T-cell (primary cell): ENCODE results near the gene CREBBP. TPM values are rescaled to one million over a fixed set of nuclear protein-coding genes. Genes with fewer than 3 reads are reported as not detected.
"Not testable (repeated sequence)": the region's sequence is repeated elsewhere in the genome, so short reads cannot be mapped to it uniquely, and the experiment has no call there.

Experiments
- ATAC-seq, 4 experiments: fragments of 200-7000 bp in 3 of 4; fragments of 150-1000 bp in 1 of 4; cut with Tn5 transposase; replicated peaks in 1 of 4; 1 replicate in 3 of 4; 2 replicates in 1 of 4; pipeline ENCODE4 v1.10.0; 2021; ENCODE audit warnings: moderate library complexity in 3 of 4, mild to moderate bottlenecking in 2 of 4, moderate number of reproducible peaks in 1 of 4
- CTCF ChIA-PET, 2 donors: fragments of 300-600 bp; sonication (Branson Sonifier 250); formaldehyde crosslinking; loops; one replicate each; lab custom pipeline; 2022; ENCODE audit warnings: antibody characterized with exemption in 2 of 2; lab: Charles Lee
- POLR2A ChIA-PET, 2 donors: fragments of 300-600 bp; sonication (Branson Sonifier 250); formaldehyde crosslinking; loops; one replicate each; lab custom pipeline; 2022; ENCODE audit warnings: antibody characterized with exemption in 2 of 2; lab: Charles Lee
- DNase-seq, 35 experiments: peaks; one replicate each; pipeline versions ENCODE4 v3.0.0 to v3.0.0-alpha.2; 2013 to 2023
- H3K27ac ChIP-seq: one replicate; pipeline ENCODE4 v1.5.1; 2013; ENCODE audit warnings: low read length
- H3K27me3 ChIP-seq, 2 experiments: replicated peaks in 1 of 2; 1 replicate in 1 of 2; 2 replicates in 1 of 2; pipeline versions ENCODE4 v1.6.1 to v1.7.0; 2013; ENCODE audit warnings: low read length in 1 of 2, mixed read lengths in 1 of 2; ENCODE audit not compliant: control insufficient read depth in 2 of 2, insufficient read depth in 2 of 2; ENCODE audit errors: extremely low read depth in 1 of 2
- H3K36me3 ChIP-seq, 2 donors: 1 replicate in 1 of 2; 2 replicates in 1 of 2; pipeline versions ENCODE4 v1.6.1 to v1.7.0; 2013; ENCODE audit warnings: low read length in 1 of 2; ENCODE audit not compliant: control insufficient read depth in 2 of 2, insufficient read depth in 1 of 2; ENCODE audit errors: extremely low read depth in 1 of 2
- H3K4me1 ChIP-seq, 2 experiments: 1 replicate in 1 of 2; 2 replicates in 1 of 2; pipeline versions ENCODE4 v1.6.1 to v1.7.0; 2013; ENCODE audit warnings: low read length in 2 of 2, mixed read lengths in 1 of 2; ENCODE audit not compliant: insufficient read depth in 2 of 2, control insufficient read depth in 1 of 2; ENCODE audit errors: extremely low read depth in 1 of 2
- H3K4me3 ChIP-seq, 2 donors: 1 replicate in 1 of 2; 2 replicates in 1 of 2; pipeline versions ENCODE4 v1.5.1 to v1.7.0; 2013; ENCODE audit warnings: mild to moderate bottlenecking in 2 of 2, low read length in 1 of 2, moderate library complexity in 1 of 2; ENCODE audit not compliant: control insufficient read depth in 1 of 2; ENCODE audit errors: extremely low read depth in 1 of 2
- H3K9me3 ChIP-seq: 2 replicates; pipeline ENCODE4 v1.7.0; 2013
- H3K27ac Mint-ChIP-seq, 2 donors: one replicate each; pipeline ENCODE4 v1.8.0; 2020 to 2021; ENCODE audit warnings: mild to moderate bottlenecking in 2 of 2, mixed read lengths in 2 of 2
- H3K27me3 Mint-ChIP-seq, 2 donors: one replicate each; pipeline ENCODE4 v1.8.0; 2021 to 2022; ENCODE audit warnings: mixed read lengths in 2 of 2
- H3K36me3 Mint-ChIP-seq: one replicate; pipeline ENCODE4 v1.8.0; 2021; ENCODE audit warnings: mixed read lengths
- H3K4me1 Mint-ChIP-seq, 3 donors: one replicate each; pipeline ENCODE4 v1.8.0; 2020 to 2022; ENCODE audit warnings: mixed read lengths in 3 of 3, mild to moderate bottlenecking in 1 of 3
- H3K4me3 Mint-ChIP-seq, 3 donors: one replicate each; pipeline ENCODE4 v1.8.0; 2020 to 2022; ENCODE audit warnings: mild to moderate bottlenecking in 3 of 3, mixed read lengths in 3 of 3, moderate library complexity in 3 of 3
- H3K9me3 Mint-ChIP-seq, 3 donors: one replicate each; pipeline ENCODE4 v1.8.0; 2020 to 2022; ENCODE audit warnings: mixed read lengths in 3 of 3
- WGBS: methylation state at CpG from one replicate; pipeline ENCODE4 v1.1.5; 2013; ENCODE audit warnings: missing lambda C conversion rate; ENCODE audit not compliant: insufficient coverage; 5-methylcytosine and 5-hydroxymethylcytosine counted together
- total RNA-seq, 35 experiments: library from RNA in 6 of 35; stranded (reverse) in 6 of 35; fragments of 120-200 nt in 1 of 35; gene quantifications; one replicate each; pipeline versions ENCODE4 v1.2.1 to v1.2.4 and lab custom pipeline; 2013 to 2026

CREBBP gene
- total RNA-seq, 5 donors from 2014 or later (not counting 1 experiment from before 2014, with no cell fraction given): 114 to 183 (median 127) TPM

DNA sequence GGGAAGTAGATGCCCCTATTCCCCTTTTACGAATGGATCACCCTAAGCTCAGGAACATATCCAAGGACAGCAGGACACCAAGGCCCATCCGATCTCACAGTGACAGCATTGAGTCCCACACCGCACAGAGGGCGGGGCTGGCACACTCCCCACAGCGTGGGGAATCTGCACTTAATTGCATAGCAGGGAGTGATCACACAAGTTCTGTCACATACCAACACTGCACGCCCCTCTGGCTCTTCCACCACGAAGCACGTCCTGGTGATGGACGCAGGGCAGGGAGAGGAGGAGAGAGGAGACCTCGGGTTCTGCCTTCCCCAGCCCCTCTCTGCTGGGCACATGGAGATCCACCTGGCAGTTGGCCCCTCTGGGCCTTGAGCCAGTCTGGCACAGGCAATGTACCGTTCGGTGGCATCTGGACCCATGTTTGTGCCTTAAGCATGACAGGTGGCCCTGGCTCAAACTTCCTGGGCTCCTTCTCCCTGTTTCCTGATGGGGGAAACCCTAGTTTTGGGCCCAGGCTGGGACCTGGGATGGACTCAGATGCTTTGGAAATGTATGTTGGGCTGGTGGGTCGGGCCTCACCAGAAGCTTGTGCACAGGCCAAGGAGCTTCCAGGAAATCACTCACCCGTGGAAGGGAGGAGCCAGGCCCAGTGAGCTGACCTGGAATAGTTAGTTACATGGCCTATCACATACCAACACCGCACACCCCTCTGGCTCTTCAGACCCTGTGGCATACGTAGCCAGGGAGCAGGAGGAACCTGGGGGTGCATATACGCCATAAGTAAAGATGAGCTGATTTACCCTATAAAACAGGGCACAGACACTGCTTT lies 35.1 kb upstream of the CREBBP start:
- H3K36me3 ChIP-seq: no peaks in the 10 kb centered on the region
- H3K4me3 ChIP-seq: no peak overlapping the region
- H3K36me3 Mint-ChIP-seq: peaks cover 7% of the 10 kb centered on the region
- H3K4me1 ChIP-seq: no peaks in the 10 kb centered on the region
- ATAC-seq (no peak), DNase-seq (no peak)
- ChIA-PET POLR2A (interaction anchor here in 1 of 2 donors (0.6 kb wide), 1 partner anchor 26 kb away, joined by 5 read pairs; no protein-coding TSS in a partner anchor), CTCF (interaction anchor here in 1 of 2 donors (0.5 kb wide), 1 partner anchor 44 kb away, joined by 4 read pairs; no protein-coding TSS in a partner anchor)
- peaks cover 1 to 9% of the 10 kb centered on the region in 2 donors for H3K27me3 Mint-ChIP-seq
- H3K4me1 Mint-ChIP-seq: peaks cover 0 to under 1% (median 0%) of the 10 kb centered on the region in 3 donors
- WGBS: 91% methylated on average over 15 of the region's 17 CpGs
- H3K9me3 Mint-ChIP-seq: peaks cover 8 to 10% (median 10%) of the 10 kb centered on the region in 3 donors
- H3K9me3 ChIP-seq: no peaks in the 10 kb centered on the region
- no peak overlapping the region for H3K27ac Mint-ChIP-seq
- H3K27ac ChIP-seq: no peak overlapping the region
- peaks cover 0 to 31% of the 10 kb centered on the region in 2 experiments for H3K27me3 ChIP-seq
- H3K4me3 Mint-ChIP-seq: no peak overlapping the region

DNA sequence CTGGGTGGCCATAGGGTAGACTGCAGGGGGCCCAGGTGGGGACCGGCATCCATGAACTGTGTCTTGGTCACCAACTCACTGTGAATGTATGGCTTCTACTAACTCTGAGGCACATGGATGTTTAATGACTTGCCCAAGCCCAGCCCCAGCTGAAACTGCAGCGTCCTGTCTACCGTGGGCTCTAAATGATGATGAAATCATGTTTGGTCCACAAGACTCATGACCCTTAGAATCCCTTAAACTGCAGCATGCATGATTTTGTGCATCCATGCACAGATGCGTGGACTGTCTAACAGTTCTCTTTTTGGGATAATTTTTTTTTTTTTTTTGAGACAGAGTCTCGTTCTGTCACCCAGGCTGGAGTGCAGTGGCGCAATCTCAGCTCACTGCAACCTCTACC lies 32.4 kb upstream of the CREBBP start:
- peaks cover 0 to 7% (median 3%) of the 10 kb centered on the region in 3 donors for H3K4me1 Mint-ChIP-seq
- no peaks in the 10 kb centered on the region for H3K9me3 Mint-ChIP-seq
- Histone ChIP-seq H3K4me1 (peaks cover 0 to 3% of the 10 kb centered on the region in 2 experiments), H3K27ac (no peak overlapping the region), H3K9me3 (no peaks in the 10 kb centered on the region), H3K4me3 (no peak overlapping the region), H3K36me3 (no peaks in the 10 kb centered on the region), H3K27me3 (peaks cover 0 to 23% of the 10 kb centered on the region in 2 experiments)
- H3K27me3 Mint-ChIP-seq: no peaks in the 10 kb centered on the region
- ChIA-PET POLR2A (no interaction called here), CTCF (interaction anchor here in 1 of 2 donors (0.6 kb wide), 1 partner anchor 19 kb away, joined by 5 read pairs; no protein-coding TSS in a partner anchor)
- H3K36me3 Mint-ChIP-seq: no peaks in the 10 kb centered on the region
- H3K27ac Mint-ChIP-seq: no peak overlapping the region
- ATAC-seq (no peak), DNase-seq (no peak)
- WGBS: 93% methylated on average over 3 of the region's 6 CpGs
- H3K4me3 Mint-ChIP-seq: no peak overlapping the region

DNA sequence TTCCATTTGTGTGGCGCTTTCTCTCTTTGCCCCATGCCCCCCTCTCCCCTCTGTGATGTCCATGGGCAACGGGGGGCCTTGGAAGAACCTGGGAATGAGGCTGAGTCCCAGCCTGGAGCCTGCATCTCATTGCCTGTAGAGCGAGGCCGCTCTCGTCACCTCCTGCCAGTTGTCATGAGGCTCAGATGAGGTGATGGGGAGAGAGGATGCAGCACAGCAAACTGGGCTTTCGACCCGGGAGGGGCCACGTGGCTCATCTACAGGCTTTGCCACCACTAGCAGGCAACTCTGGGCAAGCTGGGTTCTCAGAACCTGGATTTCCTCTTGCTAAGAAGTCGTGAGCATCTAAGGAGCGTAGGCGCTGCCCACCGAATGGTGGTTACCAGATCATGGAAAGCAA lies 31.9 kb upstream of the CREBBP start:
- H3K9me3 ChIP-seq: no peaks in the 10 kb centered on the region
- ChIA-PET CTCF (interaction anchor here in 1 of 2 donors (0.6 kb wide), 1 partner anchor 20 kb away, joined by 5 read pairs; no protein-coding TSS in a partner anchor), POLR2A (no interaction called here)
- Mint-ChIP-seq H3K36me3 (no peaks in the 10 kb centered on the region), H3K4me3 (no peak overlapping the region), H3K27ac (no peak overlapping the region), H3K4me1 (peaks cover 0 to 7% (median 3%) of the 10 kb centered on the region in 3 donors), H3K27me3 (no peaks in the 10 kb centered on the region), H3K9me3 (no peaks in the 10 kb centered on the region)
- H3K27me3 ChIP-seq: peaks cover 0 to 22% of the 10 kb centered on the region in 2 experiments
- H3K4me1 ChIP-seq: peaks cover 0 to 3% of the 10 kb centered on the region in 2 experiments
- DNase-seq: no peak
- 91% methylated on average over 10 of the region's 12 CpGs for WGBS
- no peak overlapping the region for H3K27ac ChIP-seq
- ATAC-seq: no peak
- H3K36me3 ChIP-seq: no peaks in the 10 kb centered on the region
- no peak overlapping the region for H3K4me3 ChIP-seq

DNA sequence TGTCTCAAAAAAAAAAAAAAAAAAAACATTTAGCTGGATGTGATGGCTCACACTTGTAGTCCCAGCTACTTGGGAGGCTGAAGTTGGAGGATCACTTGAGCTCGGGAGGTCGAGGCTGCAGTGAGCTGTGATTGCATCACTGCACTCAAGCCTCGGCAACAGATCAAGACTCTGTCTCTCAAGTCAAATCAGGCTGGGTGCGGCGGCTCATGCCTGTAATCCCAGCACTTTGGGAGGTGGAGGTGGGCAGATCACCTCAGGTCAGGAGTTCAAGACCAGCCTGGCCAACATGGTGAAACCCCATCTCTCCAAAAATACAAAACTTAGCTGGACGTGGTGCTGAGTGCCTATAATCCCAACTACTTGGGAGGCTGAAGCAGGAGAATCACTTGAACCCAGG lies 31.2 kb upstream of the CREBBP start:
- H3K4me1 ChIP-seq, H3K27ac Mint-ChIP-seq, H3K4me3 ChIP-seq, ATAC-seq, H3K4me1 Mint-ChIP-seq, H3K4me3 Mint-ChIP-seq, H3K36me3 Mint-ChIP-seq, DNase-seq, POLR2A ChIA-PET, H3K36me3 ChIP-seq, H3K9me3 Mint-ChIP-seq, H3K27me3 Mint-ChIP-seq, H3K27ac ChIP-seq, H3K9me3 ChIP-seq: not testable (repeated sequence)
- CTCF ChIA-PET: interaction anchor here in 1 of 2 donors (0.5 kb wide), 1 partner anchor 391 kb away, joined by 3 read pairs; no protein-coding TSS in a partner anchor
- H3K27me3 ChIP-seq: peaks cover 0 to 15% of the 10 kb centered on the region in 2 experiments
- no CpG with 5 or more reads among the region's 6 CpGs for WGBS

DNA sequence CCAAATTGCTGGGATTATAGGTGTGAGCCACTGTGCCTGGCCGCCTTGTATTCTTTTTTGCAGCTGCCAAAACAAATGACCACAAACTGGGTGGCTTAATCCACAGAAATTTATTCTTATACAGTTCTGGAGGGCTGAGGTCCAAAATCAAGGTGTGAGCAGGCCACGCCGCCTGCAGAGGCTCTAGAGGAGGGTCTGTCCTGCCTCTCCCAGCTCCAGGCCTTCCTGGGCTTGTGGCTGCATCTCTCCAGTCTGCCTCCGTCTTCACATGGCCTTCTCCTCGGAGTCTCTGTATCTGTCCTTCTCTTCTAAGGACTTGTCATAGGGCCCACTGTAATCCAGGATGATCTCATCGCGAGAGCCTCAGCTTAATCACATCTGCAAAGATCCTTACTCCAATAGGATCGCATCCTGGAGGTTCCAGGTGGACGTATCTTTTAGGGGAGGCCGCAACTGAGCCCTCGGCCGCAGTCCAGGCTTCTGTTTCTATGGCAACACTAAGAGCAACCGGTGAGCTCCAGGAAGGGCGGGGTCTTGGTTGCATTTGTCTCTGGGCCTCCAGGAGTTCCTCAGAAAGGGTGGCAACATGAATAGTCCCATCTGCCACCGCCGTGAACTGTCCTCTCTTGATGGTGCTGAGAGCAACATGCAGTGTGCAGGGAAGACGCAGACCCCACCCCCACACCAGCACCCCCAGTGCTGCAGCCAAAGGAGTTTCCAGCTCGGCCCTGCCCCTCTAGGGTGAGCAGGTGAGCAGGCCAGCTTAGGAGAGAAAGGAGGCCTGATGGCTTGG lies 29.5 kb upstream of the CREBBP start:
- Histone ChIP-seq H3K9me3 (no peaks in the 10 kb centered on the region), H3K36me3 (no peaks in the 10 kb centered on the region), H3K27me3 (peaks cover 0 to 12% of the 10 kb centered on the region in 2 experiments), H3K27ac (no peak overlapping the region), H3K4me3 (no peak overlapping the region), H3K4me1 (peaks cover 0 to 3% of the 10 kb centered on the region in 2 experiments)
- Mint-ChIP-seq H3K27me3 (no peaks in the 10 kb centered on the region), H3K9me3 (no peaks in the 10 kb centered on the region), H3K36me3 (no peaks in the 10 kb centered on the region), H3K4me3 (no peak overlapping the region), H3K27ac (no peak overlapping the region), H3K4me1 (peaks cover 0 to 7% (median 3%) of the 10 kb centered on the region in 3 donors)
- CTCF ChIA-PET: no interaction called here
- POLR2A ChIA-PET: no interaction called here
- DNase-seq: no peak
- 79% methylated on average over 14 of the region's 18 CpGs for WGBS
- no peak for ATAC-seq

DNA sequence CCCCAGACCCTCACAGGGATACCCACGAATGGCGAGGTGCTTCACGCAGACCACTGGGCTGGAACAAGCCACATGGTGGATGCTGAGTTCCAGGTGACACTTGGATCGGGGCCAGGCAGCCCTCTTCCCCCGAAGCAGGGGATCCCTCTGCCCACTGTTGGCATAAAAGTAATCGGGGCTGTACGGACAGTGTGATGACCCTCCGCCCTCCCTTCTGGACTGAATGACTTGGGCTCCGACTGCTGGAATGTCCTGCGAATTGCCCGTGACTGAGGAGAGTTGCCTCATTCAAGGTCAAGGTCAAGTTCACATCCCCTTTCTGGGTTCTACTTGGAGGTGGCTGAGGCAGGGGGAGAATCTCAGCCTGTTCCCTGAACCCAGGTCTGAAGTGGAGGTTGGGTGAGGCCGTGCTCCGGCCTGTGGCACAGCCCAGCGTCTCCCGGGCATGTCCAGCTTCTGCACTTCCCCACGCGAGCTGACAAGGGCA lies 28.5 kb upstream of the CREBBP start:
- ATAC-seq (no peak), DNase-seq (no peak)
- H3K27me3 ChIP-seq: peaks cover 0 to 11% of the 10 kb centered on the region in 2 experiments
- no peaks in the 10 kb centered on the region for H3K9me3 ChIP-seq
- CTCF ChIA-PET: no interaction called here
- Mint-ChIP-seq H3K4me3 (no peak overlapping the region), H3K36me3 (no peaks in the 10 kb centered on the region), H3K4me1 (peaks cover 0 to 7% (median 3%) of the 10 kb centered on the region in 3 donors), H3K27ac (no peak overlapping the region), H3K9me3 (no peaks in the 10 kb centered on the region), H3K27me3 (no peaks in the 10 kb centered on the region)
- no peak overlapping the region for H3K27ac ChIP-seq
- no peaks in the 10 kb centered on the region for H3K36me3 ChIP-seq
- H3K4me3 ChIP-seq: no peak overlapping the region
- 90% methylated on average over 17 of the region's 17 CpGs for WGBS
- H3K4me1 ChIP-seq: peaks cover 0 to 3% of the 10 kb centered on the region in 2 experiments
- POLR2A ChIA-PET: no interaction called here
